Measurements from ENCODE around the gene APOL6.

Gene APOL6

DNA sequence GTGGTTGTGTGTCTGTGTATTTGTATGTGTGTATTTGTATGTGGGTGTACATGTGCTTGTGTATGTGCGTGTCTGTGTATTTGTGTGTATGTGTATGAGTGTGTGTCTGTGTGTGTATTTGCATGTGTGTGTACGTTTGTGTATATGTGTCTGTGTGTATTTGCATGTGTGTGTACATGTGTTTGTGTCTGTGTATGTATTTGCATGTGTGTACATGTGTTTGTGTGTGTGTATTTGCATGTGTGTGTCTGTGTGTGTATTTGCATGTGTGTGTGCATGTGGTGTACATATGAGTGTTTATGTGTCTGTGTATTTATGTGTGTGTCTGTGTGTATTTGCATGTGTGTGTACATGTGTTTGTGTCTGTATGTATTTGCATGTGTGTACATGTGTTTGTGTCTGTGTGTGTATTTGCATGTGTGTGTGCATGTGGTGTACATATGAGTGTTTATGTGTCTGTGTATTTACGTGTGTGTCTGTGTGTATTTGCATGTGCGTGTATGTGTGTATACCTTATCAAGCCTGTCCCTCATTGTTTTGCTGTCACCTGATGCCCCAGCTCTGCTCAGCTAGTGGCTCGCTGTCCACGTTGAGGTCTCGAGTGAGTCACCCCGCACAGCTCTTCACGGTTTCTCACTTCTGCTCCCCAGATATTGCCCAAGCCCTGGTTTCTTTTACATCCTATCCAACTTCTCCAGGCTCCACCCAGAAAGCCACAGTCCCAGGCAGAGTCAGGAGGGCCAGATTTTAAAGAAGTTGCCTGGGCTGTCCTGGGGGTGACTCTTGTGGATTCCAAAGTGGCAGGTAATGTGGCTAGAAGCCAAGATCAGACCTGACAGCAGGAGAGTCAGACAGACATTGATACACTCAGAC lies 46.3 kb upstream of the APOL6 start:
- no peaks in the 10 kb centered on the region for H3K36me3 ChIP-seq (ENCODE audit: control insufficient read depth, insufficient read depth, low read length)
- TF ChIP-seq CTCF (IDR thresholded peaks at IDR 0.05), result no peak
- no peak overlapping the region for H3K27ac ChIP-seq

GRCh38 chr22:35604621-35605368 lies 43.5 kb upstream of the APOL6 start:
- H3K9ac ChIP-seq, result no peak overlapping the region
- TF ChIP-seq CTCF (IDR thresholded peaks at IDR 0.05), result no peak
- no peak overlapping the region for H3K4me2 ChIP-seq (ENCODE audit: low read length)
- no peaks in the 10 kb centered on the region for H3K27me3 ChIP-seq (ENCODE audit: control insufficient read depth, insufficient read depth, low read length)
- no peak overlapping the region for H3K27ac ChIP-seq
- H3K9me3 ChIP-seq (ENCODE audit: control insufficient read depth, low read length), result no peaks in the 10 kb centered on the region
- H3K79me2 ChIP-seq, result no peaks in the 10 kb centered on the region
- H3K4me1 ChIP-seq, result no peaks in the 10 kb centered on the region
- no peak overlapping the region for H3K4me3 ChIP-seq (ENCODE audit: low read depth, low read length)
- H2AFZ ChIP-seq, result no peak overlapping the region
- no peaks in the 10 kb centered on the region for H3K36me3 ChIP-seq (ENCODE audit: control insufficient read depth, insufficient read depth, low read length)

More for the DNA sequence above, 46.3 kb upstream of the APOL6 start:
- no peak overlapping the region for H3K4me3 ChIP-seq (ENCODE audit: low read depth, low read length)
- no peaks in the 10 kb centered on the region for H3K4me1 ChIP-seq
- H3K27me3 ChIP-seq (ENCODE audit: control insufficient read depth, insufficient read depth, low read length), result no peaks in the 10 kb centered on the region
- H2AFZ ChIP-seq, result no peak overlapping the region
- no peaks in the 10 kb centered on the region for H3K9me3 ChIP-seq (ENCODE audit: control insufficient read depth, low read length)
- no peaks in the 10 kb centered on the region for H3K79me2 ChIP-seq
- H3K9ac ChIP-seq, result no peak overlapping the region
- no peak overlapping the region for H3K4me2 ChIP-seq (ENCODE audit: low read length)

- Histone ChIP-seq H3K27ac (no peak overlapping the region), H3K9me3 (ENCODE audit: control insufficient read depth, low read length) (no peaks in the 10 kb centered on the region), H2AFZ (no peak overlapping the region), H3K4me1 (no peaks in the 10 kb centered on the region), H3K9ac (no peak overlapping the region), H3K4me3 (ENCODE audit: low read depth, low read length) (no peak overlapping the region), H3K27me3 (ENCODE audit: control insufficient read depth, insufficient read depth, low read length) (no peaks in the 10 kb centered on the region), H3K4me2 (ENCODE audit: low read length) (no peak overlapping the region), H3K36me3 (ENCODE audit: control insufficient read depth, insufficient read depth, low read length) (no peaks in the 10 kb centered on the region), H3K79me2 (no peaks in the 10 kb centered on the region)
- TF ChIP-seq CTCF (IDR thresholded peaks at IDR 0.05), result no peak
Measured at GRCh38 chr22:35605369-35605680, 42.9 kb upstream of the APOL6 start.

DNA sequence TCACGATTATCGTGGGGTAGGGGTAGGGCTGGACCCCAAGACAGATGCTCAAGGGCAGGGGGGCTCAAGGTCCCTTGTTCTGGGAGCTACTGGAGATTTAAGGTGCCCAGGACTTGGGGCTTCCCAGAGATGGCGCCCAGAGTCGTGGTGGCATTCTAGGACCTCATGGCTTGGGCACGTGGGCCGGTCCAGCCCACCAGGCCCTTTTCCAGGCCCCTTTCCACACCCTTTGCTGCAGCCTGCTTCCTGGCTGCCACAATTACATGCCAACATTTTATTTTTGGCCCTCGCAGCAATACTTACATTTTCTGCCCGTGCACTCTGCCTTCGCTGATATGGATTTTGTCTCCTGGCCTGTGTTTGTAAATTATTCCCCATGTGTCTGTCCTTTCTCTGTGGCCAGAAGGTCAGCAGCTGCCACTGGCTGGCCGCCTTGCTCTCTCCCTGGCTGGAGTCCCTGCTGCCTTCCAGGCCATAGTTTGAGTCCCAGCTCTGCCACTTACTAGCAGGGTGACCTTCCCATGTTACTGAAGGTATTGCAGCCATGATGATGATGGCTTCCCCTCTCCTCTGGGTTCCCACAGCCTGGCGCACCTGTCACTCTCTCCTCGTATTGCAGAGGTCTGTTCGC lies 42.3 kb upstream of the APOL6 start:
- Histone ChIP-seq H3K27me3 (ENCODE audit: control insufficient read depth, insufficient read depth, low read length) (no peaks in the 10 kb centered on the region), H2AFZ (no peak overlapping the region), H3K79me2 (no peaks in the 10 kb centered on the region), H3K4me3 (ENCODE audit: low read depth, low read length) (no peak overlapping the region), H3K4me1 (no peaks in the 10 kb centered on the region), H3K9ac (no peak overlapping the region), H3K27ac (no peak overlapping the region), H3K9me3 (ENCODE audit: control insufficient read depth, low read length) (no peaks in the 10 kb centered on the region), H3K36me3 (ENCODE audit: control insufficient read depth, insufficient read depth, low read length) (no peaks in the 10 kb centered on the region), H3K4me2 (ENCODE audit: low read length) (no peak overlapping the region)
- TF ChIP-seq CTCF (IDR thresholded peaks at IDR 0.05), result no peak

All from parathyroid adenoma (tissue), 2 donors.